GM21825 (cell line): Measurements from ENCODE around the gene SETD2.
"Not testable (repeated sequence)": the region's sequence is repeated elsewhere in the genome, so short reads cannot be mapped to it uniquely, and the experiment has no call there.

Source experiments
- ATAC-seq: cut with Tn5 transposase; IDR thresholded peaks from one replicate; pipeline ENCODE4 v1.9.1; 2021; ENCODE audit warnings: mild to moderate bottlenecking, moderate library complexity; ENCODE audit not compliant: unreplicated experiment

Gene SETD2

GRCh38 chr3:47042231-47042791 is 121.6 kb downstream of the SETD2 start:
- ATAC-seq = no peak

GRCh38 chr3:47041114-47041513 is 122.8 kb downstream of the SETD2 start:
- ATAC-seq = no peak

- not testable (repeated sequence) for ATAC-seq
Measured at GRCh38 chr3:47037302-47037701, 126.6 kb downstream of the SETD2 start.

- ATAC-seq = no peak
Measured at GRCh38 chr3:47036145-47036544, 127.8 kb downstream of the SETD2 start.

GRCh38 chr3:47035645-47036044 is 128.3 kb downstream of the SETD2 start:
- ATAC-seq = no peak

- ATAC-seq = no peak
Measured at GRCh38 chr3:47034868-47035489, 128.9 kb downstream of the SETD2 start.

- not testable (repeated sequence) for ATAC-seq
Measured at GRCh38 chr3:47031041-47031440, 132.9 kb downstream of the SETD2 start.

GRCh38 chr3:47028667-47029066 is 135.2 kb downstream of the SETD2 start:
- no peak for ATAC-seq

- no peak for ATAC-seq
Measured at GRCh38 chr3:47028146-47028545, 135.8 kb downstream of the SETD2 start.

- ATAC-seq = not testable (repeated sequence)
Measured at GRCh38 chr3:47026432-47026831, 137.5 kb downstream of the SETD2 start.

GRCh38 chr3:47024932-47025331 is 139.0 kb downstream of the SETD2 start:
- no peak for ATAC-seq

GRCh38 chr3:47022641-47023071 is 141.3 kb downstream of the SETD2 start:
- ATAC-seq = no peak

GRCh38 chr3:47020311-47020710 is 143.6 kb downstream of the SETD2 start:
- ATAC-seq = no peak

GRCh38 chr3:47019201-47019600 is 144.7 kb downstream of the SETD2 start:
- peak; percentile 55 for ATAC-seq

GRCh38 chr3:47018269-47018611 is 145.7 kb downstream of the SETD2 start:
- no peak for ATAC-seq

- ATAC-seq = no peak
Measured at GRCh38 chr3:47017504-47018268, 146.2 kb downstream of the SETD2 start.

GRCh38 chr3:47016934-47017435 is 146.9 kb downstream of the SETD2 start:
- peak; percentile 49 for ATAC-seq

- ATAC-seq = no peak
Measured at GRCh38 chr3:47016086-47016933, 147.6 kb downstream of the SETD2 start.

- no peak for ATAC-seq
Measured at GRCh38 chr3:47015151-47015550, 148.8 kb downstream of the SETD2 start.

GRCh38 chr3:47014036-47014435 is 149.9 kb downstream of the SETD2 start:
- no peak for ATAC-seq

GRCh38 chr3:47013231-47013630 is 150.7 kb downstream of the SETD2 start:
- no peak for ATAC-seq
